ENCODE measurements around the gene SND1. TPM values are rescaled to one million over a fixed set of nuclear protein-coding genes. Genes with fewer than 3 reads are reported as not detected.

Gene SND1
- total RNA-seq, 4 donors from 2014 or later = 55.5 to 305 (median 80.1) TPM

DNA sequence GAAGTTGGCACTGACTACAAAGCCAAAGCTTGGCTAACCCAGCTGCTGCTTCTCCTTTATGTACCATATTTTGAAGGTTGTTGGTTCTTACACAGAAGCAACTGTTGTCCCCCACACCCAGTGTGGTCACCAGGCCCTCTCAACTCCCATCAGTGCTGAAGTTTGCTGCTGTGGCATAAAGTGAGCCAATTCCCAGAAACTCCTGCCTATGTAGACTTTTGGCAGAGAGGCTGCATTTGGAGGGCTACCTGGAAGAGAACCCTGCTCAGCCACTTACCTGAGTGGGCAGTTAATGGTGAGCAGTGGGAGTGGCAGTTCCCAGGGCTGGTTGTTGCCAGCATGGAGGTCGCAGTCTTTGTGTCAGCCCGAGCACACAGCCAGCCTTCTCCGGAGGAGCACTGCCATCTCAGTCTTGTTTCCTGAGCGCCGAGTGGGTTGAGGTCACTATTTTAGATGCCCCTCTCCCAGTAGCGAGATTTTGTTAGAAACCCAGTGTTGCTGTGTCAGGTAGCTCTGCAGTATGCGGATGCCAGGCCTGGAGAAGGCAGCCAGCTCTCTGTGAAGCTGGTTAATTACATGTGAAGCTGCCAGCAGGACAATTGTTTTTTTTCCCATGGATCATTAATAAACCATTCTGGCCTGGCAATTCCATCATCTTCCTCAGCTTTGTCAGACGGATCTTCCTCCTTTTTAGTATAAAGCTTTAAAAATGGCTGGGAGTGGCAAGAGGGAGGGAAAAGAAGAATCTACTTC is 354.7 kb downstream of the SND1 start:
- peaks cover 0 to 13% (median 0%) of the 10 kb centered on the region in 4 donors for H3K4me1 ChIP-seq
- H3K4me3 ChIP-seq = no peak overlapping the region
- no peaks in the 10 kb centered on the region for H3K27me3 ChIP-seq
- no peaks in the 10 kb centered on the region for H3K9me3 ChIP-seq
- no peak overlapping the region for H3K27ac ChIP-seq
- no peak for TF ChIP-seq POLR2A (IDR thresholded peaks at IDR 0.05)
- TF ChIP-seq, protein P1, sequence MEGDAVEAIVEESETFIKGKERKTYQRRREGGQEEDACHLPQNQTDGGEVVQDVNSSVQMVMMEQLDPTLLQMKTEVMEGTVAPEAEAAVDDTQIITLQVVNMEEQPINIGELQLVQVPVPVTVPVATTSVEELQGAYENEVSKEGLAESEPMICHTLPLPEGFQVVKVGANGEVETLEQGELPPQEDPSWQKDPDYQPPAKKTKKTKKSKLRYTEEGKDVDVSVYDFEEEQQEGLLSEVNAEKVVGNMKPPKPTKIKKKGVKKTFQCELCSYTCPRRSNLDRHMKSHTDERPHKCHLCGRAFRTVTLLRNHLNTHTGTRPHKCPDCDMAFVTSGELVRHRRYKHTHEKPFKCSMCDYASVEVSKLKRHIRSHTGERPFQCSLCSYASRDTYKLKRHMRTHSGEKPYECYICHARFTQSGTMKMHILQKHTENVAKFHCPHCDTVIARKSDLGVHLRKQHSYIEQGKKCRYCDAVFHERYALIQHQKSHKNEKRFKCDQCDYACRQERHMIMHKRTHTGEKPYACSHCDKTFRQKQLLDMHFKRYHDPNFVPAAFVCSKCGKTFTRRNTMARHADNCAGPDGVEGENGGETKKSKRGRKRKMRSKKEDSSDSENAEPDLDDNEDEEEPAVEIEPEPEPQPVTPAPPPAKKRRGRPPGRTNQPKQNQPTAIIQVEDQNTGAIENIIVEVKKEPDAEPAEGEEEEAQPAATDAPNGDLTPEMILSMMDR (IDR thresholded peaks at IDR 0.05) = no peak
- no peak for DNase-seq
- H3K36me3 ChIP-seq = no peaks in the 10 kb centered on the region

GRCh38 chr7:128007303-128007680 is 355.3 kb downstream of the SND1 start:
- TF ChIP-seq, protein P1 (IDR thresholded peaks at IDR 0.05) = no peak
- TF ChIP-seq POLR2A (IDR thresholded peaks at IDR 0.05) = no peak
- Histone ChIP-seq H3K36me3 (no peaks in the 10 kb centered on the region), H3K9me3 (no peaks in the 10 kb centered on the region), H3K27me3 (no peaks in the 10 kb centered on the region), H3K4me1 (peaks cover 0 to 13% (median 0%) of the 10 kb centered on the region in 4 donors), H3K27ac (no peak overlapping the region), H3K4me3 (no peak overlapping the region)
- no peak for DNase-seq

DNA sequence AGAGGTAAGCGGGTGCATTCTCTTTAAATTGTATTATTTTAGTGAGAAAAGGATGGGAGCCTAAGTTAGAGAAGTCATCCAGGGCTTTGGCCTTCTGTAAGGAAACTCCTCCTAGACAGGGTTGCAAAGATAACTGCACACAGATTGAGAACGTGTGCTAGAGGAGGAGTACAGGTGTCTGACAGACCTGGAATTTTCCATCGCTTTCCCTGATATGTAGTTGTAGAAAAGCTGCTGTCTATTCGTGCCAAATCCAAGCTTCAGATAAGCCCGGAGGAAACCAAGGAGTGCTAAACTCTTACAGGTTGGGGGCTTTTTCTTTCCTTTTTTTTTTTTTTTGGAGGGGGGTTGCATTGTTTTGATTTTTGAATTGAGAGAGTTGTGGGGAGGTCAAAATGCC is 356.1 kb downstream of the SND1 start:
- H3K27me3 ChIP-seq = no peaks in the 10 kb centered on the region
- TF ChIP-seq, protein P1 (IDR thresholded peaks at IDR 0.05) = no peak
- TF ChIP-seq POLR2A (IDR thresholded peaks at IDR 0.05) = no peak
- no peaks in the 10 kb centered on the region for H3K9me3 ChIP-seq
- H3K27ac ChIP-seq = no peak overlapping the region
- peaks cover 0 to 13% (median 0%) of the 10 kb centered on the region in 4 donors for H3K4me1 ChIP-seq
- no peak overlapping the region for H3K4me3 ChIP-seq
- no peaks in the 10 kb centered on the region for H3K36me3 ChIP-seq
- no peak for DNase-seq

- Histone ChIP-seq H3K4me3 (no peak overlapping the region), H3K27ac (no peak overlapping the region), H3K9me3 (no peaks in the 10 kb centered on the region), H3K4me1 (peaks cover 0 to 13% (median 0%) of the 10 kb centered on the region in 4 donors), H3K27me3 (no peaks in the 10 kb centered on the region), H3K36me3 (no peaks in the 10 kb centered on the region)
- no peak for TF ChIP-seq POLR2A (IDR thresholded peaks at IDR 0.05)
- no peak for DNase-seq
Observed at GRCh38 chr7:128008744-128009143, 356.8 kb downstream of the SND1 start.

DNA sequence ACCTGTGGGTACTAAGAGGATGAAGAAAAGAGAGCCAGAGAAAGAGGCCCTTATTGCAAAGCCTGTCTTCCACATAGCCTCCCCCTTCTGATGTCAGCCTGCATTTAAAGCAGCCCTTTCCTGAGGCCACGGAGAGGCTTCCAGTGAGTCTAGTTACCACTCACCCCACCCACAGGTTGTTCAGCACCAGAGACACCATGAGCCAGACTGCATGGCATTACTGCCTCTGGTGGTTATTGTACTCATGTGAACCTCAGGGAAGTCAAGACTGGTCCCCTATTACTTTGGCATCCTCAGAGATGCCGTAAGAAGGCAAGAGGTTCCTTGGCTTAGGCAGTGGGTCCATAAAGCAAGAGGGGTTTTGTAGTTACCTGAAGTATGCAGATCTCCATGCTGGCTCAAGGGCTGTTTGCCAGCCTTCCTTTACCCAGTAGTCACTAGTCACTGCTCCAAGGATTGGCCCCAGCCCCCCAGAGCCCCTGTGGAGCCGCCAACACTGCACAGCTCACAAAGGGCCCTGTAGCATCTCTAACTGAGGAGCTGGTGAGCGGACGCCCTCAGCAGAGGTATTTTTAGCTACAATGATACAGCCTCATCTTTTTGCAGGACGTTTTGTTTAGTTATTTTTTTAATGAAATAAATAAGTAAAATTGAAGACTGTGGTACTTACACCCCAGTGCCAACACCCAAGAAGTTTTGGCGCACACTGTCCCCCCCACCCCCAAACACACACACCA is 358.6 kb downstream of the SND1 start:
- H3K27me3 ChIP-seq = no peaks in the 10 kb centered on the region
- DNase-seq = no peak
- no peak overlapping the region for H3K4me3 ChIP-seq
- no peaks in the 10 kb centered on the region for H3K36me3 ChIP-seq
- H3K4me1 ChIP-seq = no peaks in the 10 kb centered on the region
- TF ChIP-seq, protein P1 (IDR thresholded peaks at IDR 0.05) = peak in 2 of 6 experiments; percentile 9 to 13
- TF ChIP-seq POLR2A (IDR thresholded peaks at IDR 0.05) = no peak
- H3K27ac ChIP-seq = peak overlapping the region in 1 of 4 donors; percentile 27
- no peaks in the 10 kb centered on the region for H3K9me3 ChIP-seq

GRCh38 chr7:128011131-128011661 is 359.2 kb downstream of the SND1 start:
- no peak for TF ChIP-seq POLR2A (IDR thresholded peaks at IDR 0.05)
- TF ChIP-seq, protein P1 (IDR thresholded peaks at IDR 0.05) = no peak
- Histone ChIP-seq H3K9me3 (no peaks in the 10 kb centered on the region), H3K4me1 (no peaks in the 10 kb centered on the region), H3K4me3 (no peak overlapping the region), H3K27ac (peak overlapping the region in 1 of 4 donors; percentile 27), H3K36me3 (no peaks in the 10 kb centered on the region), H3K27me3 (no peaks in the 10 kb centered on the region)
- no peak for DNase-seq
